COLO668 (cell line): ENCODE measurements around the gene PNMA6A.
"Not testable (repeated sequence)": the region's sequence is repeated elsewhere in the genome, so short reads cannot be mapped to it uniquely, and the experiment has no call there.

Source experiments
- DNase-seq: peaks from one replicate; lab custom pipeline; 2025; ENCODE audit not compliant: unreplicated experiment; lab: John Stamatoyannopoulos, UW

The PNMA6A gene

GRCh38 chrX:153074935-153075334 lies 2.7 kb downstream of the PNMA6A start:
- no peak for DNase-seq

DNA sequence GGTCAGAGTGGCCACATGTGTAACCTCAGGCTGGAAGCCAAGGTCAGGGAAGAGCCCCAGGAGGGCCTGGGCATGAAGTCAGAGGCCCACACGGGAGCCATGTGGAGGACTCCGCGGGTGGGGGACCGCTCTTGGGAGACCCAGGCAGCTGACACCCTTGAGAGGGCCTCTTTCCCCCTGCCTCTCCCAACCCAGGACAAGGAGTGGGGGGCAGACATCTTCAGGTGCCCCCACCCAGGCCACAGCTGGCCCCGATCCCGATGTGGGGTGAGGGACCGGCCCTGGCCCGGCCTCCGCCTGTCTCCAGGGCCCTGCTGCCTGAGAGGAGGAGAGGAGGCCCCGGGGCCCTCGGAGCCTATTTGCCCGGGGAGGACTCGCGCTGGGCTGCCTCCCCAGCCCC lies 3.1 kb downstream of the PNMA6A start:
- DNase-seq: no peak

DNA sequence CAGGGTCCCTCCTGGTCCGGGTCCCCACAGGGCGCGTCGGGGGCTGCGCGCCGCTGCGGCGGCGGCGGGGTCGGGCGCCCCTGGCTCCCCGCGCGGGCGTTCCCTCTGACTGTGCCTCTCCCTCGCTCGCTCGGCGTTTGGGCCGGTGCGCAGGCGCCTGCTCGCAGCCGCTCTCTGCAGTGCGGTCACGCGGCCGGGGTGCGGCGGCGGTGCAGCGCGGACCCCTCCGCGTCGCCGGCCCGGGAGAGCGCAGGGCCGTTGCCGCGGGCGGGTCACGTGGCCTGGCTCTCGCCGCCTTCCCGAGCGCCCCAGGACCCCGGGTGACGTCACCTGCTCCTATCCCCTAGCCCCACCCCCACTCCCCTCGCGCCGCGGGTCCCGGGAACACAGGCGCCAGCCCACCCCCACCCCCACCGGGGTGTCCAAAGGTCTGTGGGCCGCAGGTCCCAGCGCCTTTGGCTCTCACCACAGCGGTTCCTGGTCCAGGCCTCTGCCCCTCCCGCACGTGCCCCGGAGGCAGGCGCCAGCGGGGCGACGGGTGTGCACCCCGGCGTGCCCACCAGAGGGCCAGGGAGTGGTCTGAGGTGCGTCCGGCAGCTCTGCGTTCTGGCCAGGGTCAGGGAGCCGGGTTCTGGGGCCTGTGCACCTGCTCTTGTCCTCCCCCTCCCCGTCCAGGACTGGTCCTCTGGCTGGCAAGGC lies 5.3 kb downstream of the PNMA6A start:
- not testable (repeated sequence) for DNase-seq

DNA sequence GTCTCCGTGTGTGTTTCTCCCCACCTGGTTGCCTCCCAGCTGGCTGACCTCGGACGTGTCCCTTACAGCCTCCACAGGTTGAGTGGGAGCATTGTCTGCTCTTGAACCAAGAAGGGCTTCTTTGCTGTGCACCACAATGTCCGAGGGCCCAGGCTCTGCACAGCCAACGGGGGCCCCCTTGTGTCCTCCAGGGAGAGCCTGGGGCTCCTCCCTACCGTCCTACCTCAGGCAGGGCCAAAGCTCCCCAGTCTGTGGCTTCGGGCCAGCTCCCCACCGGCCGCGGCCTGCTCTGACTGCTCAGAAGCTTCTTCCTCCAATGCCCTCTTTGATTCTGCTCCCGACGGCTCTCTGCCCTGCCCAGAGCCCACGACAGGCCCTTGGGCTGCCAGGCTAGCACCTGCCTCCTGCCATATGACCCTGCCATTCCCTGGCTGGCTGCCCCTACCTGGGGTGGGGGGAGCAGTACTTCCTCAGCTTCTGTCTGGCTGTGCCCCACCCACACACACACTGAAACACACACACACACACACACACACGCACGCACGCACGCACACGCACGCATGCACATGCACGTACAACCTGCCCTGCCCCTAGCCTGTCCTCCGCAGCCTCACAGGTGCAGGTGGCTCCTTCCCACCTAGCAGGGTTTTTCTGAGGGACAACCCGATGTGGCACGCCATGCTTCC lies 11.1 kb downstream of the PNMA6A start:
- DNase-seq: not testable (repeated sequence)

DNA sequence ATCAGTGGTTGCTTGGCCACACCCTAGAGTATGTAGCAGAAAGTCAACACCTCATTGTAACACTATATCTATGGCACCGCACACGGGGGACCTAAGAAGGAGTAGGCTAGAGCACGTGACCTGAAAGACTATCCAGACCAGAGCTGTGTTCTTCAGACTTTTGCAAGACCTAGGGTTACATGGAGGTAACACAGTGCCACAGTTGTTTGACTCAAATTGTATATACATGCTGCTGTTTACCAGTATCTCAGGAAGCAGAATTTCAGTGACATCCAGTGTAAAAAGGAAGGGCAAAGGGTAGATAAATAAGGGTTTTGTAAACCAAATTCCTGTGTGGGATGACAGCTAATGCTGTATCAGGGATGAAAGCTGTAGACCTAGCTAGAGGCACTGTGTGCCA lies 30.2 kb downstream of the PNMA6A start:
- DNase-seq: no peak

- not testable (repeated sequence) for DNase-seq
Observed at GRCh38 chrX:153104959-153105358, 32.7 kb downstream of the PNMA6A start.

GRCh38 chrX:153106092-153106801 lies 34.0 kb downstream of the PNMA6A start:
- not testable (repeated sequence) for DNase-seq

- not testable (repeated sequence) for DNase-seq
Observed at GRCh38 chrX:153110735-153111134, 38.5 kb downstream of the PNMA6A start.

DNA sequence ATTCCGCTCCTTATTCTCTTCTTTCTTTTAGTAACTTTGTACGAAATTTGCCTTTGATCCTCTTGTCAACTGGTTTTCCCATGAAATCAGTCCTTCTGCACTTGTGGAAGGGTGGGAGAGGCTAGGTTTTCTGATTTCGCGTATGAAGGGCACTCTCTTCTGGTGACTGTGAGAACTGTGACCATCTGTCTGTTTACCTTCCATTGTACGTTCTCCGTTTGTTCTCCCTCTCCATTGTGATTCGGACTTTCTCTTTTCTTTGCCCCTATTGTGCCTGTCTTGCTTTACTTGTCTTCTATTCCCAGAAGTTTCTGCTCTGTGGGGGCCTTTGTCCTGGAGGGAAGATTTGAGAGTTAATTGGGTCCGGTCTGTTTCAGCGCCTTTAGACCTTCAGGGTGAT lies 41.6 kb downstream of the PNMA6A start:
- not testable (repeated sequence) for DNase-seq

DNA sequence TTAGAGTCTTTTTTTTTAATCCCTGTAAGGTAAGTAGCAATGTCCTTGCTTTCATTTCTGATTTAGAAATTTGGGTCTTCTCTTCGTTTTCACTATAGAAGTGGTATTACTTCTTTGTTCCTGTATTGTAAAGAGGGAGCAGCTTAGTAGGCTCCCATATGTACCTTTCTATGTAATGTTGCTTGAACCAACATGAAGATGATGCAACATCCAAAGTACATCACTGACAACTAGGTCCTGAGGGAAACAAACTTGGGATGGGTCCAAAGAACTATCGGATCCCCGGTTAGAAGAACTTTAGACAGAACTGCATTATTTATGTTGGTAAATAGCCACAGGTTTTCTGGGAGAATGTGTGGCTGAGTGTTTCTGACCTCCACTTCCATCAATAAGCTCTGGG lies 45.5 kb downstream of the PNMA6A start:
- DNase-seq: not testable (repeated sequence)

GRCh38 chrX:153120230-153120629 lies 48.0 kb downstream of the PNMA6A start:
- not testable (repeated sequence) for DNase-seq

DNA sequence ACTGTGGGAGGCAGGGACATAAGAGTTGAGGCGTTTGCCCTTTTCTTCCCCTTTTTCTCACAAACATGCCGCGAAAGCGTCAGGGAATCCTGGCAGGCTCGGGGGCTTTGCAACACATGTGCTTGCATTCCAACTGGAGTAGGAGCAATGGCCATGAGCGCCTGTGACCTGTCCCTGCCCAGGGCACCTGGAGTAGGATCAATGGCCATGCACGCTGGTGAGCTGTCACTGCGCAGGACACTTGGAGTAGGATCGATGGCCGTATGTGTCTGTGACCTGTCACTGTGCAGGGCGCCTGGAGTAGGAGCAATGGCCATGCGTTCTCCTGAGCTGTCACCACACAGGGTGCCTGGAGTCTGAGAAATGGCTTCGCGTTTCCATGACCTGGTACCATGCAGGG lies 51.2 kb downstream of the PNMA6A start:
- not testable (repeated sequence) for DNase-seq
